K562 (cell line): ENCODE results near the gene NUP50. TPM values are rescaled to one million over a fixed set of nuclear protein-coding genes. Genes with fewer than 3 reads are reported as not detected.
A peak's percentile ranks its signal among the peaks of the same experiment; 100 is the strongest.

Source experiments
- BCL6 ChIP-seq: fragments of 250-450 bp; sonication (Bioruptor Pico); IDR thresholded peaks from 2 replicates; pipeline ENCODE4 v1.4.0; 2020
- CEBPG ChIP-seq, 3 experiments: fragments of 200-800 bp in 1 of 3; sonication (Bioruptor generic) in 1 of 3; sonication (generic) in 1 of 3; formaldehyde crosslinking in 1 of 3; IDR thresholded peaks in 2 of 3; conservative IDR thresholded peaks in 1 of 3; 2 replicates each; pipeline versions ENCODE4 v1.6.1 to v1.8.0; 2016 to 2022; ENCODE audit warnings: missing compliant biosample characterization in 2 of 3, missing genetic modification characterization in 2 of 3, mild to moderate bottlenecking in 1 of 3, missing genetic modification reagents in 1 of 3
- HES1 ChIP-seq: fragments of 450-650 bp; IDR thresholded peaks from 2 replicates; pipeline ENCODE4 v1.6.1; 2016; ENCODE audit warnings: low read depth, mild to moderate bottlenecking, moderate library complexity
- JUND ChIP-seq, 2 experiments: IDR thresholded peaks; 2 replicates in 1 of 2; 3 replicates in 1 of 2; pipeline ENCODE4 v1.6.1; 2011; ENCODE audit warnings: borderline replicate concordance in 2 of 2, low read depth in 2 of 2, low read length in 2 of 2, improper control_type of control experiment in 1 of 2, missing biosample characterization in 1 of 2, missing genetic modification characterization in 1 of 2, missing genetic modification reagents in 1 of 2
- KAT8 ChIP-seq: fragments of 450-650 bp; IDR thresholded peaks from 2 replicates; pipeline ENCODE4 v1.6.1; 2016; ENCODE audit warnings: low read depth, mild to moderate bottlenecking
- MCM5 ChIP-seq: fragments of 450-650 bp; IDR thresholded peaks from 2 replicates; pipeline ENCODE4 v1.6.1; 2016; ENCODE audit warnings: low read depth
- RAD21 ChIP-seq, 2 experiments: fragments of 250-450 bp in 1 of 2; fragments of 450-650 bp in 1 of 2; sonication (Bioruptor Pico) in 1 of 2; formaldehyde crosslinking in 1 of 2; IDR thresholded peaks in 1 of 2; conservative IDR thresholded peaks in 1 of 2; 2 replicates each; pipeline versions ENCODE4 v1.4.0 to v1.8.0; 2020 to 2022; ENCODE audit warnings: mild to moderate bottlenecking in 2 of 2, moderate library complexity in 1 of 2
- ZMIZ1 ChIP-seq, 2 experiments: fragments of 150-350 bp in 1 of 2; IDR thresholded peaks; 2 replicates each; pipeline ENCODE4 v1.6.1; 2012 to 2016; ENCODE audit warnings: low read depth in 2 of 2, low read length in 2 of 2, mild to moderate bottlenecking in 1 of 2, moderate library complexity in 1 of 2
- ZNF311 ChIP-seq: fragments of 250-450 bp; sonication (Bioruptor Pico); IDR thresholded peaks from 2 replicates; pipeline ENCODE4 v1.4.0; 2020; ENCODE audit warnings: mild to moderate bottlenecking, moderate library complexity
- ZNF592 ChIP-seq: fragments of 450-650 bp; IDR thresholded peaks from 2 replicates; pipeline ENCODE4 v1.6.1; 2017; ENCODE audit warnings: antibody characterized with exemption, mild to moderate bottlenecking
- polyA plus RNA-seq, 8 experiments: library from polyadenylated mRNA; depleted of rRNA in 4 of 8; stranded (reverse) in 5 of 8; unstranded in 3 of 8; fragments of >200 nt; fragmentation: Nextera tagmentation in 2 of 8; fragmentation: Illumina TruSeq in 1 of 8; extraction: Ambion mirVana in 2 of 8; extraction: Trizol in 1 of 8; gene quantifications; 2 replicates each; pipeline versions ENCODE4 v1.2.1 to v1.2.3, GENCODE V29; 2011 to 2014; ENCODE audit warnings: inconsistent platforms in 1 of 8, missing spikeins in 1 of 8
- total RNA-seq, 7 experiments: library from RNA; depleted of rRNA in 6 of 7; stranded (reverse); fragments of >200 nt in 6 of 7; fragmentation: Illumina TruSeq in 2 of 7; extraction: Trizol in 2 of 7; gene quantifications; 2 replicates each; pipeline versions ENCODE4 v1.2.1 to v1.2.3, GENCODE V29; 2011 to 2021; ENCODE audit warnings: low replicate concordance in 1 of 7
- TF ChIP-seq, protein P1 (sequence below): fragments of 250-450 bp; sonication (Bioruptor Pico); IDR thresholded peaks from 2 replicates; pipeline ENCODE4 v1.8.0; 2021; ENCODE audit warnings: moderate library complexity, mild to moderate bottlenecking, inconsistent platforms

Gene NUP50
- total and polyA plus RNA-seq, 9 of the 15 experiments (the other 6 are each of a cell fraction or from before 2014, with no cell fraction given) = 23.8 to 83.7 (median 55.3) TPM

DNA sequence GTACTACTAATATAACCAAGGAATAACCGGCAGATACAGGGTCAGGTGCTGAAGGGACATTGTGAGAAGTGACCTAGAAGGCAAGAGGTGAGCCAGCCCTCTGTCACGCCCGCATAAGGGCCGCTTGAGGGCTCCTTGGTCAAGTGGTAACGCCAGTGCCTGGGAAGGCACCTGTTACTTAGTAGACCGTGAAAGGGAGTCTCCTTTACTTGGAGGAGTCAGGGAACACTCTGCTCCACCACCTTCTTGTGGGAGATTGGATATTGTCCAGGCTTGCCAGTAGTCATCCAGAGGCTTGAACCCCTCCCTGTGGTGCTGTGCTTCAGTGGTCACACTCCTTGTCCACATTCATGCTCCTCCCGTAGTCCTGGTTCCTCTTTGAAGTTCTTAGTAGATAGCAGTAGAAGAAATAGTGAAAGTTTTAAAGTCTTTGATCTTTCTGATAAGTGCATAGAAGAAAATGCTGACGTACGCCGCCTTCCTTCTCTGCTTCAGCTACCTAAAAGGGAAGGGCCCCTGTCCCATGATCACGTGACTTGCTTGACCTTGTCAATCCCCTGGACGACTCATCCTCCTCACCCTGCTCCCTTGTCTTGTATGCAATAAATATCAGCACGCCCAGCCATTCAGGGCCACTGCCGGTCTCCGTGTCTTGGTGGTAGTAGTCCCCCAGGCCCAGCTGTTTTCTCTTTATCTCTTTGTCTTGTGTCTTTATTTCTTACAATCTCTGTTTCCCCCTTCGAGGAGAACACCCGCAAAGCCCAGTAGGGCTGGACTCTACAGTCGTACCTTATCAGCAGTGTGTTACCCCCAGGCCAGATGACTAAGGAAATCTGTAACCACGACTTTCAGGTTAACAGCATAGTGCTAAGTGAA lies 6.1 kb downstream of the NUP50 start (continued):
- TF ChIP-seq ZNF592 (no peak), JUND (IDR thresholded peaks at IDR 0.05; ENCODE audit: borderline replicate concordance, low read depth, low read length) (peak; percentile 40; the same call in 1 of the 2 replicates), JUND (tag; IDR thresholded peaks at IDR 0.05; ENCODE audit: borderline replicate concordance, low read depth, low read length) (peak; percentile 57; the same call in 1 of the 3 replicates), RAD21 (CRISPR knock-in tag; conservative IDR thresholded peaks at IDR 0.05 in 1 of 2, IDR thresholded peaks at IDR 0.05 in 1 of 2) (no peak), BCL6 (CRISPR knock-in tag) (no peak), ZMIZ1 (IDR thresholded peaks at IDR 0.05; ENCODE audit: low read depth in 2 of 2, low read length in 2 of 2) (no peak), CEBPG (CRISPR knock-in tag; IDR thresholded peaks at IDR 0.05) (no peak), CEBPG (tag; conservative IDR thresholded peaks at IDR 0.05 in 1 of 2, IDR thresholded peaks at IDR 0.05 in 1 of 2) (no peak), KAT8 (no peak), HES1 (no peak), ZNF311 (CRISPR knock-in tag) (no peak), MCM5 (no peak)
- TF ChIP-seq, protein P1, sequence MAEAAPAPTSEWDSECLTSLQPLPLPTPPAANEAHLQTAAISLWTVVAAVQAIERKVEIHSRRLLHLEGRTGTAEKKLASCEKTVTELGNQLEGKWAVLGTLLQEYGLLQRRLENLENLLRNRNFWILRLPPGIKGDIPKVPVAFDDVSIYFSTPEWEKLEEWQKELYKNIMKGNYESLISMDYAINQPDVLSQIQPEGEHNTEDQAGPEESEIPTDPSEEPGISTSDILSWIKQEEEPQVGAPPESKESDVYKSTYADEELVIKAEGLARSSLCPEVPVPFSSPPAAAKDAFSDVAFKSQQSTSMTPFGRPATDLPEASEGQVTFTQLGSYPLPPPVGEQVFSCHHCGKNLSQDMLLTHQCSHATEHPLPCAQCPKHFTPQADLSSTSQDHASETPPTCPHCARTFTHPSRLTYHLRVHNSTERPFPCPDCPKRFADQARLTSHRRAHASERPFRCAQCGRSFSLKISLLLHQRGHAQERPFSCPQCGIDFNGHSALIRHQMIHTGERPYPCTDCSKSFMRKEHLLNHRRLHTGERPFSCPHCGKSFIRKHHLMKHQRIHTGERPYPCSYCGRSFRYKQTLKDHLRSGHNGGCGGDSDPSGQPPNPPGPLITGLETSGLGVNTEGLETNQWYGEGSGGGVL = no peak
